NCI-H128 (cell line): ENCODE measurements around the gene ZNF385B.
A peak's percentile ranks its signal among the peaks of the same experiment; 100 is the strongest.

Source experiments
- DNase-seq: peaks from one replicate; lab custom pipeline; 2025; ENCODE audit not compliant: unreplicated experiment; lab: John Stamatoyannopoulos, UW

The ZNF385B gene

DNA sequence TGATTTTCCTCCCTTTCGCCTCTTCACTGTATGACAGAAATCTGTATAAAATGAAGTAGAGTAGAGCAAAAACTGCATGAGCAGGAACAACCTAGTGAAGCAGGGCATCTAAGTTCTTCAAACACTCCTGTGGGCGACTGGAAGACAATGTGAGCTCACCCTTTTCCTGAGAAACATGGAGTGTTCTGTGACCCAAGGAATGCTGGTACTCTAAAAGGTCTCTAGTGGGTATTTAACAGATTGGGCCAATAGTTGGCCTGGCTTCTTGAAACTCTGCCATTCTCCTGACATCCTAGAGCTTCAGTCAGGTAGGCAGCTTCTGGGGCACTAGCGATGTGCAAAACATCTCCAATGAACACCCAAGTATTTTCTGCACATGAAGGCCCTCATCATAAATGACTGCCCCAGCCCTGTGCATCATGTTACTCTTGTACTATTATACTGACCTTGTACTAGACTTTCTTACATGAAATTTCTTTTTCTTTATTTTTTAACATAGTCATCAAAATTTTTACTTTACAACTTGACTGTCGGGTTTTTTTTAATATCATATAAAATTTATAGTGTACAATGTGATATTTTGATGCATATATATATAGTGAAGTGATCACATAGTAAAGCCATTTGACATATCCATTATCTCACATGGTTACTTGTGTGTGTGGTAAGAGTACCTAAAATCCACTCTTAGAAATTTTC is 302.2 kb downstream of the ZNF385B start:
- DNase-seq = no peak

DNA sequence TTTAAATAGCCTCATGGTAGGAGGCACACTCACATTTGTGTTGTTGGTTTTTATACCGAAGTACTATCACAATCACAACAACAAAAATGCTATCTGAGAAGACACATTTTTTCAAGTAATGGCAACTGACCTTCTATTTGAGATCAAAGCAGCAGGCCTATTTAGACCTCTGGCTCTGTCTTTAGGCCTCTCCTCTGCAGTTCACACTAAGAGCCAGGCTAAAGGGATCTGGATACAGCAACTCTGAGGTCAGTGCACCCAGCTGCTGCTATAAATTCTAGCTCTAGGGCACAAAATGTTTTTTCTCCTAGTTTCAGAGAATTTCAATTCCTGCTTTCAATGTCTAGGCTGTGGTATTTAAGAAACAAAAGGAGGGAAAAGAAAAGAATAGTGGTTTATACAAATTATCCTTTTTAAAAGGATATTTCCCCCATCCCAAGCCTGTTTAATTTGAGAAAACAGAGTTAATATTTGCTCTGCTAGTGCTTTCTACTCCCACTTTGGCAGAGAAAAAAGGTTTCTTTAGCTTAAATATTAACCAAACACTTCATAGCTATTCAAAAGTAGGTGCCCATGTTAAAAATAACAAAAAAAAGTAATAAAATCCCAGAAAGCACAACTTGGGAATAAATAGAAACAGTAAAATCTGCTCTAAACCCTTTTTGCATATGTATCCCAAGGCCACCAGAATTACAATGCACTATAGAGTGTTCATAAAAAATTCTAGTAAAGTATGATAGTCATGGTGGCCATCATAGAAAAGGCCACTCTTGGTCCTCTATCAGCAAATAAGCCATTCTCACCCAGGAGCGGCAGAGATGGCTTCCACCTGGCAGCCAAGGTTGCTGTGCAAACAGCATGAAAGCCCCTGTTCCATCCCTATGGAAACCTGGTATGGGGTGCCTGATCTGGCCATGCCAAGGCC is 303.1 kb downstream of the ZNF385B start:
- no peak for DNase-seq

DNA sequence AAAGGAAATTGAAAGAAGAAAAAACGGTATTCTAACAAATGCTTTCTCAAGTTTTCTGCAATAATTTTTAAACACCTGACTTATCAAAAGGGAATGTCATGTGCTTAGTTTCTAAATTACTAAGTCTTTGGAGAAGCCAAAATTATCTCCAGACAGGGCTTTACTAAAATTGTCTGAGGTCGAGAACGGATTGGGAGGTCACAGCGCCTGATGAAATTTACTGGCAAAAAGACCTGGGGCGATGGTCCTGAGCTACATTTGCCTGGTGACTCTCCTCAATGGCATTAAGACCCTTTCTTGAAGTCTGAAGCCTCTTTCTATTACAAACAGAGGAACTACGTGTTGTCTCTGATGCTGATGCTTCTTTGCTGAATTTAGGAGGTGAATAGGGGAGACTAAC is 305.0 kb downstream of the ZNF385B start:
- DNase-seq = no peak

DNA sequence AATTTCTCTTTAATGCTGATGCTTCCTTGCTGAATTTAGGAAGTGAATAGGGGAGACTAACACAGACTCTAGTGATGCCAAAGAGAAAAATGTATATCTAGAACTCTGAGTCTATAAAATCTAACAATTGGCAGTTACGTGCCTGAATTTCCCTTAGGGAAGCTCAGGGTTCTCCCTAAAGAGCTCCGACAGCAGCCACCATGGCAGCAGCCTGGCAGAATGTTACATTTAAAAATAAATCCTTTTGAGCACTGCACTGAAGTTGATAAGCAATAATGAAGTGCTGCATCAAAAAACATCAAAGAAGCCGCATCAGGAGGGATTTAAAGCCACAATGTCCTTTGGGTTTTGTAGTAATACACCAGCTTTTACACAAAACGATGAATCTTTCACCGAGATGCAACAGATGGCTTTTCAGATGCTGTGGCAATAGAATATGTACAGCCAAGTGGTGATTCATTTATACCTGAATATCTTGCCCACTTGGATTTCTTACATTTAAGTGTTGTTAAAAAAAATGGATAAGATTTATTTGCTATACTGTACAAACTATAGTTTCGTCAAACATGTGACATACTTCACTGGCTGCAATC is 305.6 kb downstream of the ZNF385B start:
- DNase-seq = no peak

DNA sequence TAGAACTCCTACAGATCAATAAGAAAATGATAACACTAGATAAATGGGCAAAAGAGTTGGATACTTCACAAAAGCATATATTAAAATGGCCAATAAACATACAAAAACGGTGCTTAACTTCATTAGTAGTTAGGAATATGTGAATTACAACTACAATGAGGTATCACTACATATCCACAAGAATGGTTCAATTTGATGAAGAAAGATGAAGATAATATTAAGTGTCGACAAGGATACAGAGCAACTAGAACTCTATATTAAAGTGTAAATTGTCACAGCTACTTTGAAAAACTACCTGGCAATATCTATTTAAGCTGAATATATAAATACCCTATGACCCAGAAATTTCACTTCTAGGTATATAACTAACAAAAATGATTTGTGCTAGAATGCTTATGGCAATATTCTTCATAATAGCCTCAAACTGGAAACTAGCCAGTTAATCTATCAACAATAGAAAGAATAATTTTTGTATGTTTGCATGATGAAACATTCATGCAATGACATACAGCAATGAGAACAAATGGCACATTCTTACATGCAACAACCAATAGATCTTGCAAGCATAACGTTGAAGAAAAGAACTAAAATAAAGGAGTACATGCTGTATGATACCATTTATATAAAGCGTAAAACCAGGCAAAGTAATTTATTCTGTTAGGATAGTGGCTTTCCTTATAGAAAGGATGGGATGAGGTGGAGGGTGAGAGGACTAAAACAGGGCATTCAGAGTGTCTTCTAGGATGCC is 306.6 kb downstream of the ZNF385B start:
- no peak for DNase-seq

DNA sequence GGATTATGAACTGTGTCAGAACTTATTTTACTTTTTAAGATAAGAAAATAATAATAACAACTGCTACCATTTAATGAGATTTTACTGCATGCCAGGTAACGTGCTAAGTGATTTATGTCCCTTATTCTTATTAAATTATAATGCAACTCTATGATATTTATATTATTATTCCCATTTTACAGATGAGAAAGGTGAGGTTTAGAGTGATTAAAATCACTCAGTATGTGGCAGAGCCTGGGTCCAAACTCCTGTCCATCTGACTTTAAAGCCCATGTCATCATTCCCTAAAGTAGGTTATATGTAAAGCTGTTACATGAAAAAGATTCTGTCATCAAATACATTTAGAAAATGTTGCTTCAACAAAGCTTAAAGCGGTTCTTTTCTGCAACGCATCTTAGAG is 308.0 kb downstream of the ZNF385B start:
- no peak for DNase-seq

DNA sequence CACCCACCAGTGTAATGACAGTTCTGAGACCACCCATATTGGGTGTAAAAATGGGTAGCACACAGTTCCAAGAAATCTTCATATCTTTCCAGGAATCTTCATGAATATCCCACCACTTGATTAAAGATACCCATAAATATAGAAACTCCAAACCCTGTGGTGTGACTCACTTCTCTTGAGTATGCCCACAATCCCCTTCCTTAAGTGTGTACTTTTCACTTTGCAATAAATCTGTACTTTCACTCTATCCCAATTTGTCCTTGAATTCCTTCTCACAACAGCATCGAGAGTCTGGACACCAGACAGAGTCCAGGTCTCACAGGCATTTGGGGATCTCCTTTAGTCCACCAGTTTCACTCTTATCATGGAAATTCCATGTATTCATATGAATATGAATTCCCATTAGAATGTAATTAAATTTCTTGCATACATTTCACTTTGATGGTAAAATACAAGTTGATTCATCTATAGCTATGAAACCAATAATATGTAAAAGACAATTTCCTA is 309.8 kb downstream of the ZNF385B start:
- no peak for DNase-seq

DNA sequence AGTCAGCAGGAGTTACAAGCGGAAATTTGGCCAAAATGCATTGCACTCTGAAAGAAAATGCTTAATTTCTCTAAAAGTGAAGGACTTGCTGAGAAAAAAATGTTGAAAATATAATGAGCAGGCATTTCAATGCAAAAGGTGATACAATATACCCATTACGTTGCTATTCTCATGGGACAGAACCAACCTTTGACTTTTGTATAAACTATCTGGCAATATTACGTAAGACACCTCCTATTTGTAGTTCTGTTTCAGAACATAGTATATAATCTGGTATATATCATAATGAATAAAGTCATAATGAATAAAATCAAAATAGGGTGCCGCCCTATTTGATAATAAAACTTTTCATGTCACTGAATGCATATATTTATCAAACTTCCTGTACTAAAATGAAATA is 310.6 kb downstream of the ZNF385B start:
- no peak for DNase-seq

DNA sequence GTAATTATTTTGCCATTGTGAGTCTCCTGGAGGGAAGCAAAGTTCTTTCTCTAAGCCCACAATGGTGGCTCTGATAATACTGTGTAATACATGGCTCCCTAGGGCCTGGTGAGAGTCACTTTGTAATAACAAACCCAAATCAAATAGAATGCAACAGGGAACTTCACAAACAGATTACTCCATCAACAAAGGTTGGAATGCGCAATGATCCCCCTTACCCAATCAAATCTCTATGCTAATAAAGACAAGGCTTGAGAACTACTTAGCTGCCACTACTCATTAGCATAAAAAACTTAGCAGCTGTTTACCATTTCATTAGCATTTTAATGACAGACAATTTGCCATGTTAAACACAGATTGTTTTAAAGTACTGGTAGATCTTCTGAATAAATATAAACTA is 311.2 kb downstream of the ZNF385B start:
- no peak for DNase-seq

DNA sequence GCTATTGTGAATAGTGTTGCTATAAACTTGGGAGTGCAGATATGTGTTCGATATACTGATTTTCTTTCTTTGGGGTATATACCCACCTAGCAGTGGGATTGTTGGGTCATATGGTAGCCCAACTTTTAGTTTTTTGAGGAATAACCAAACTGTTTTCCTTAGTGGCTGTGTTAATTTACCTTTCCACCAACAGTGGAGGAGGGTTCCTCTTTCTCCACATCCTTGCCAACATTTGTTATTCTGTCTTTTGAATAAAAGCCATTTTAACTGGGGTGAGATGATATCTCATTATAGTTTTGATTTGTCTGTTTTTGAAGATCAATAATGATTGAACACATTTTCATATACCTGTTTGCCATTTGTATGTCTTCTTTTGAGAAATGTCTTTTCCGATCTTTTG is 314.8 kb downstream of the ZNF385B start:
- no peak for DNase-seq

DNA sequence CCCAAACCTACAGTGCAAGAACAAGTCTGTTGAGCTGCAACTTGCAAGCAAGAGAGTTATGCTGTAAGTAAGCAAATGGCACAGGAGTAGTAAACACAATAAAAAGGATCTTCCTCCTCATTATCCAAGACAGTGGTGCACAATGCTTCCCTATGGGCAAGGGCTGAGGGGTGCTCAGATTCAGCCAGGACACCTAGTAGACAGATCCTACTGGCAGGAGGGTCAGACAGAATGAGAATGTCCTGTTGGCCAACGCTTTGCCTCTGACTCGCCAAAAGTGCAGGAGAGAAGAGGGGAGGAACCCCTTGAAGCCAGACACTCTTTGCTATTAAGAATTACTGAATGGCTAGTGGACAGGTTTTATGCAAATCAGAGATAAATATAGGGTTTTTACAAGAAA is 316.4 kb downstream of the ZNF385B start:
- no peak for DNase-seq

DNA sequence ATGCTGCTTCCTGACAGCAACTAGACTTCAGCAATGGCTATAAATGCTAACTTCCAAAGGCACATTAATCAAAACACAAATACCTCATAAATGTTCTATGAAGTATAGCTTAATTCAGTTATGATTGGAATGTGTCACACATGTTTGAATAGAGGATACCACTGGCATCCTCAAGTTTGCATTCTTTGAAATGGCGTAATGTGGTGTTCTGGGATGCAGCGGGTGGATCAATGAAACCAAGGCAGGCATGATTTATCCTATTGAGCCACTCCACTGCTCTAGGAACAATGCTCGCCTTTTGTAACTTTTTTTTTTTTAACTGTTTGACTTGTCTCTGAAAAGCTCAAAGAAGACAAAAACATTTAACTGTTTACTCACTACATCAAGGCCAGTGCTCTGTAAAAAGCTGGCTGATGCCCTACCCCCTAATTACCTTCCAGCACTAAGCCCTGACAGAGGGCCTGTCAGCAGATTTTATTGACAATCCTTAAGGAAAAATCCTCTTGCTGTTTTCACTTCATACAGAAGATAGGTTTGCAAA is 318.0 kb downstream of the ZNF385B start:
- DNase-seq = peak; percentile 24

DNA sequence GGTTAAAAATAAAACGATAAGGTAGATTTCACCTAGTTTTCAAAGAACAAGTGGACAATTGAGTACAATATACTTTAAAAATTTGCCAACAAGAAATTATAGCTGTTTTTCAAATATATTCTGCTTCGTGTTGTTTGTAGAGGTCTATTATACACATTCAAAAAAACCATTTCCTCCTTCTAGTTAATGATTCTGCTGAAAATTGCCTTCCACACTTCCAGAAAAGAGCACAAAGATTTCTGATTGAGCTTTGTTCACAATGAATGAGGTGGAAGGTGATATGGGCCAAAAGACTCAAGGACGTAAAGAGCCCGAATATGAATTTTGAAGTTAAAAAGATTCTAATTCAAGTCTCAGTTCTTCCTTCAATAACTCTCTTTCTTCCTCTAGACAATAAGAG is 319.8 kb downstream of the ZNF385B start:
- no peak for DNase-seq

DNA sequence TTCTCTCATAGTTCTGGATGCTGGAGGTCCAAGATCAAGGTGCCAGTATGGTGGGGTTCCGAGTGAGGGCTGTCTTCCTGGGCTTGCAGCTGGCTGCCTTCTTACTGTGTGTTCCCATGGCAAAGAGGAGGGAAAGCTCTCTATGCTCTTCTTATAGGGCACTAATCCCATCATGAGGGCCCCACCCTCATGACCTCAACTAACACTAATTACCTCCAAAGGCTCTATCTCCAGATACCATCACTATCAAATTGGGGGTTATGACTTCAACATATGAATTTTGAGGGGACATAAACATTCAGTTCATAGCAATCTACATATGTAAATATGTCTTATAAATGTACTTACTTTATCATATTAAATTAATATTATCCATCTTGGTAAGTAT is 322.3 kb downstream of the ZNF385B start:
- DNase-seq = no peak

DNA sequence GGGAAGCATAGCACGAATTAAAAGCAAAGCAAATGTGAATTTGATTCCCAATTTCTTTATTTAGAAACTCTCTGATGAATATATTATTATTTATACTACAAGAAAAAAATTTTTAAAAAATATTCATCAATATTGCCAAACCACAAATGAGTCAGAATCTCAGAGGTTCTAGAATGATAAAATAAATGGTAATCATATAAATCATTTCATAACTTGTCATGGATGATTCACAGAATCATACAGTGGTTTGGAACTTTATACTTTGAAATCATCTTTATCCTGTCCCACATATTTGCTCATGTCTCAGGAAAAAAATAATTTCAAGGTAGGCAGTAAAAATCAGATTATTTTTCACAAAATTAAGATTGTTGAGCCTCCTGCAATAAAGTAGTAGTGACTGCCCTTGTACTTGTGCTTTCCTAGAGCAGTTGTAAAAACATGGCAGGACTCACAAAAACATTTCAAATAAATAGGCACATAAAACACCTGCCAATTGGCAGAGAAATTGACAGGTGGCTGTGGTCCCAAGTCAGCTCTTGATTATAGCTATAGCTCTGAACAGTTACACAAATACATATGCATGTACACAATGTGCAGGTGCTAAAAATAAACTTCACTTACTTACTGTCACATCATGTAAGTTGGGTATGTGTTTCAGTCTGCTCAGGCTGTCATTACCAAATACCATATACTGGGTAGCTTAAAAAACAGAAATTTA is 322.8 kb downstream of the ZNF385B start:
- no peak for DNase-seq

DNA sequence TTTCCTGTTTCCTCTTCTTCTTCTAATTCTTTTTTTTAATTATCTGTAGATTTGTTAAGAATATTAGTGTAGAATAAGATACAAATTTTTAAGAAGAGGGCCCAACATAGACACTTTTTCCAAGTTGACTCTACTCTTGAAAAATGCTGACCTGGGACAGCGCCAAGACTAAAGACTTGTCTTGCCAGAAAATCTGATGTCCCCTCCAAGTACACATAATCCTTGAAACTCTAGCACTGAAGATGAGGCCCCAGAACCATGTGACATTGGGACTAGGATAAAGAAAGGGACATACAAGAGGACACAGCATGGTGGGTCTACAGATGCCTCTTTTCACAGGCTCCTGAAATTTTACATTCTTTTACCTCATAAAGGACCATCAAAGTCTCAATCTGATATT is 325.2 kb downstream of the ZNF385B start:
- DNase-seq = no peak

DNA sequence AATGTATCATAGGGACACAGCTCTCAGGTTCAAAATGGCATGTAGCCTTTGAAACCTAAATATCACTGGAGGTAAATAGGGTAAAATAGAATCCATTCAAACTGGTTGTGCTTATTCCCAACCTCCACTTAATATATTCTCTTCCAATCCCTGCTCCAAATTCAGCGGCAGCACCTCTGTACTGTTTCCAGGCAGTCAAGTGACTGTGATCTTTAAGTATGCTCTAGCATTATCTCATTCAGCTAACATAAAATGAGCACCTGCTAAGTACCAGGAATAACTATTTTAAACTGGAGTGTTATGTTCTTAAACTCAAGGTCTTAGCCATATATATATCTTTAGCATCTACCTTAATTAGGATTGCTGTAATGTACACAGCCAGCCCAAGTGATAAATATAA is 327.5 kb downstream of the ZNF385B start:
- DNase-seq = no peak

DNA sequence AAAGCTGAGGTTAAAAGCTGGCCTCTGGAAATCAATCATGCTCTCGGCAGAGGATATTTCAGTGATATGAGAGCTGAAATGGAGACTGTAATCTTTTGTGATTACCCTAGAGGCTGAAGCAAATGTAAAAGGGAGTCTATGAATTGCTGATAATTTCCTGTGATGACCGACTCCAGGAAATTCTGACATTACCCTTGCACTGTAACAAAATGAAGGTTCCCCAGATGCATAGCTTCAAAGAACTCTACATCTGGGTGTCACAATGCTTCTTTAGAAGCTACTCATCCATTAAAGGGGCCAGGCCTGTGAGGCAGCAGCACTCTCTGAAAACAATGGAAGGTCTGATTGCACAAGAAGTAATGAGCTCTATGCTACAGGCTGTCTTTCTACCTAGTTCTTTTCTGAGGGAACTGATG is 328.5 kb downstream of the ZNF385B start:
- no peak for DNase-seq

DNA sequence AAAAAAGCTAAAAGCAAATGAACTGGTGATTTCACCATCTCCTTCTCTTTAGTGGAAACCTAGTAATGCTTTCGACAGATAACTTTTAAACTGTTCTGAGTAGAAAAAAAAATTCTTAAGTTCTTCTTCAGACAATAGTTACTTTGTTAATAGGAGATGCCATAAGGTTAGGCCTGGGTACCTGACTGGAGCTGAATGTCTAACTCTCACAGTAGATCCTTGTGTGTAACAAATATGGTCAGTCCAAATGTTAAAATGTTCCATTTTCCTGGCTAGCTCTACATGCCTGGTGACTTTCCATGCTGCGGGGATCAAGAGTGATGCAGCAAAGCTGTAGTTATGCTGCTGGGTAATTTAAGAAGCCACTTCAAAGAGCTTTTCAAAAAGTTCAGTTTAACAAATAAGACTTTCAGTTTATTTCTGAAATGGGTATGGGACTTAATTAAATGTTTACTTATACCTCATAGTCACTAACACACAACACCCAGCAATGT is 332.8 kb downstream of the ZNF385B start:
- DNase-seq = no peak

DNA sequence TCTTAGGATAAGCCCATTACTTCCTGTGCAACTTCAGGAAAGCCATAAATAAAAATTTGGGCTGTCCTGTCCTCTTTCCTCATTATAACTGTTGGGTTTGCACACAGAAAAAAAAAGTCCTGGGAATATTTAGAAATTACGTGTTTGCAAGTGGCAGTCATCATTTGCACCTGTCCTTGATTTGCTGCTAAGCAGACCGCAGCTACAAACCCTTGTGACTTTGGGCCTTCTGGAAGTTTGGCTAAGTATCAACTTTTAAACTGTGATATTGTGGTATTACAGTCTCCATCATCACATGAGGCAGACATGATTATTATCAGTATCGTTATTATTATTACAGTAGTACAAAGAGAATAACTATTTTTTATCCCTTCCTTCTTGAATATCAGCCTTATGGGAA is 336.1 kb downstream of the ZNF385B start:
- DNase-seq = no peak
